Gastroesophageal sphincter (tissue), 3 donors: ENCODE results near the gene THRB.

ENCODE experiments used
- CTCF ChIP-seq, 4 experiments: fragments of 200-600 bp in 2 of 4; fragments of 450-650 bp in 2 of 4; sonication (generic) in 1 of 4; IDR thresholded peaks; one replicate each; pipeline ENCODE4 v1.5.1; 2017 to 2019; ENCODE audit warnings: antibody characterized with exemption in 4 of 4, mild to moderate bottlenecking in 2 of 4, moderate library complexity in 2 of 4
- EP300 ChIP-seq: sonication (generic); formaldehyde crosslinking; IDR thresholded peaks from one replicate; pipeline ENCODE4 v1.6.1; 2017; ENCODE audit warnings: antibody characterized with exemption, mild to moderate bottlenecking
- POLR2A ChIP-seq, 2 donors: fragments of 450-650 bp; IDR thresholded peaks; one replicate each; pipeline ENCODE4 v1.6.1; 2017; ENCODE audit warnings: antibody characterized with exemption in 2 of 2, mild to moderate bottlenecking in 2 of 2, moderate library complexity in 1 of 2
- POLR2AphosphoS5 ChIP-seq: sonication (generic); formaldehyde crosslinking; IDR thresholded peaks from one replicate; pipeline ENCODE4 v1.6.1; 2017; ENCODE audit warnings: antibody characterized with exemption

GRCh38 chr3:24255414-24255813 is 239.2 kb downstream of the THRB start:
- TF ChIP-seq CTCF (IDR thresholded peaks at IDR 0.05) (no peak), POLR2A (IDR thresholded peaks at IDR 0.05) (no peak), EP300 (no peak), POLR2AphosphoS5 (no peak)
